DOHH2 (cell line): ENCODE results near the gene COL8A1.

Source experiments
- H3F3A ChIP-seq: fragments of 200-600 bp; sonication (generic), shearing (Covaris generic); 2 replicates; pipeline ENCODE4 v1.6.0; 2016; ENCODE audit warnings: antibody characterized with exemption, mild to moderate bottlenecking; ENCODE audit not compliant: control insufficient read depth, insufficient read depth
- H3K27ac ChIP-seq: fragments of 200-600 bp; sonication (generic); 2 replicates; pipeline ENCODE4 v1.5.1; 2014; ENCODE audit warnings: low read depth, mild to moderate bottlenecking, low read length, moderate library complexity
- H3K27me3 ChIP-seq: fragments of 200-600 bp; sonication (generic); 2 replicates; pipeline ENCODE4 v1.6.1; 2014; ENCODE audit warnings: mild to moderate bottlenecking, low read length, mixed read lengths; ENCODE audit not compliant: control insufficient read depth
- H3K36me3 ChIP-seq: fragments of 200-600 bp; sonication (generic); 2 replicates; pipeline ENCODE4 v1.6.1; 2014; ENCODE audit warnings: mild to moderate bottlenecking, low read length, moderate library complexity, mixed read lengths; ENCODE audit not compliant: control insufficient read depth
- H3K4me1 ChIP-seq: fragments of 200-600 bp; sonication (generic); 2 replicates; pipeline ENCODE4 v1.6.1; 2014; ENCODE audit warnings: mild to moderate bottlenecking, low read length, mixed read lengths; ENCODE audit not compliant: control insufficient read depth
- H3K4me2 ChIP-seq: fragments of 200-600 bp; sonication (generic); 2 replicates; pipeline ENCODE4 v1.6.0; 2014; ENCODE audit warnings: mild to moderate bottlenecking, low read length, moderate library complexity
- H3K4me3 ChIP-seq: fragments of 200-600 bp; sonication (generic); 2 replicates; pipeline ENCODE4 v1.5.1; 2014; ENCODE audit warnings: mild to moderate bottlenecking, low read length, mixed read lengths
- H3K79me2 ChIP-seq: fragments of 200-600 bp; sonication (generic); 2 replicates; pipeline ENCODE4 v1.6.1; 2014; ENCODE audit warnings: mild to moderate bottlenecking, low read length, mixed read lengths; ENCODE audit not compliant: control insufficient read depth
- H3K9me2 ChIP-seq: fragments of 200-600 bp; sonication (generic); replicated peaks from 2 replicates; pipeline ENCODE4 v1.6.1; 2014; ENCODE audit warnings: mild to moderate bottlenecking, low read length, mixed read lengths; ENCODE audit not compliant: control insufficient read depth
- H3K9me3 ChIP-seq: fragments of 200-600 bp; sonication (generic); 2 replicates; pipeline ENCODE4 v1.6.1; 2014; ENCODE audit warnings: antibody characterized with exemption, low read length, mixed read lengths; ENCODE audit not compliant: control insufficient read depth, insufficient read depth
- H4K20me1 ChIP-seq: fragments of 200-600 bp; sonication (generic); 2 replicates; pipeline ENCODE4 v1.6.0; 2014; ENCODE audit warnings: low read depth, mild to moderate bottlenecking, antibody characterized with exemption, low read length, moderate library complexity; ENCODE audit not compliant: control insufficient read depth, insufficient read depth
- EZH2phosphoT487 ChIP-seq: fragments of 200-600 bp; sonication (generic); IDR thresholded peaks from 2 replicates; pipeline ENCODE4 v1.6.1; 2017; ENCODE audit warnings: borderline replicate concordance, mild to moderate bottlenecking, antibody characterized with exemption, low read length, moderate library complexity, mixed read lengths
- TF ChIP-seq, protein P1 (sequence below): fragments of 200-600 bp; sonication (generic); IDR thresholded peaks from one replicate; pipeline ENCODE4 v1.5.1; 2014; ENCODE audit warnings: antibody characterized with exemption, mild to moderate bottlenecking, low read depth, low read length; ENCODE audit not compliant: poor library complexity, severe bottlenecking

COL8A1 gene

DNA sequence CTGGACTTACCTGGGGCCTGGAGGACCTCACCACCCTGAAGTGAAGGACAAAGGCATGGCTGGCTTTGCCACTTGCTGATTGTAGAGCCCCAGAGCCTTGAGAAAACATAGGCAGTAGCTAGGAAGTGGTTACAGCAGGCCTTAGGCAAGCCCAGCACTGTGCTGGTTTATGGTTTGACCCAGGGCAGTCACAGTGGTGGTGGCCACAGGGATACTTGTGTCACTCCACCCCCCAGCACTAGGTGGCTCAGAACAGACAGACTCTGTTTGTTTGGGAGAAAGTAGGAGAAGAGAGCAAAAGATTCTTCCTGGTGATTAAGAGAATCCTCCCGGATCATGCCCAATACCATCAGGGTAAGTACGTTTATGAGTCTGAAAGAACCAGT lies 13.2 kb upstream of the COL8A1 start:
- Histone ChIP-seq H3K9me2 (no peaks in the 10 kb centered on the region), H3K79me2 (no peaks in the 10 kb centered on the region), H3K4me1 (no peaks in the 10 kb centered on the region), H3K4me2 (no peak overlapping the region), H3K36me3 (no peaks in the 10 kb centered on the region), H4K20me1 (no peaks in the 10 kb centered on the region), H3K27ac (no peak overlapping the region), H3F3A (no peaks in the 10 kb centered on the region), H3K27me3 (no peaks in the 10 kb centered on the region), H3K9me3 (no peaks in the 10 kb centered on the region), H3K4me3 (no peak overlapping the region)
- TF ChIP-seq EZH2phosphoT487 = no peak
- TF ChIP-seq, protein P1, sequence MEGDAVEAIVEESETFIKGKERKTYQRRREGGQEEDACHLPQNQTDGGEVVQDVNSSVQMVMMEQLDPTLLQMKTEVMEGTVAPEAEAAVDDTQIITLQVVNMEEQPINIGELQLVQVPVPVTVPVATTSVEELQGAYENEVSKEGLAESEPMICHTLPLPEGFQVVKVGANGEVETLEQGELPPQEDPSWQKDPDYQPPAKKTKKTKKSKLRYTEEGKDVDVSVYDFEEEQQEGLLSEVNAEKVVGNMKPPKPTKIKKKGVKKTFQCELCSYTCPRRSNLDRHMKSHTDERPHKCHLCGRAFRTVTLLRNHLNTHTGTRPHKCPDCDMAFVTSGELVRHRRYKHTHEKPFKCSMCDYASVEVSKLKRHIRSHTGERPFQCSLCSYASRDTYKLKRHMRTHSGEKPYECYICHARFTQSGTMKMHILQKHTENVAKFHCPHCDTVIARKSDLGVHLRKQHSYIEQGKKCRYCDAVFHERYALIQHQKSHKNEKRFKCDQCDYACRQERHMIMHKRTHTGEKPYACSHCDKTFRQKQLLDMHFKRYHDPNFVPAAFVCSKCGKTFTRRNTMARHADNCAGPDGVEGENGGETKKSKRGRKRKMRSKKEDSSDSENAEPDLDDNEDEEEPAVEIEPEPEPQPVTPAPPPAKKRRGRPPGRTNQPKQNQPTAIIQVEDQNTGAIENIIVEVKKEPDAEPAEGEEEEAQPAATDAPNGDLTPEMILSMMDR = no peak

DNA sequence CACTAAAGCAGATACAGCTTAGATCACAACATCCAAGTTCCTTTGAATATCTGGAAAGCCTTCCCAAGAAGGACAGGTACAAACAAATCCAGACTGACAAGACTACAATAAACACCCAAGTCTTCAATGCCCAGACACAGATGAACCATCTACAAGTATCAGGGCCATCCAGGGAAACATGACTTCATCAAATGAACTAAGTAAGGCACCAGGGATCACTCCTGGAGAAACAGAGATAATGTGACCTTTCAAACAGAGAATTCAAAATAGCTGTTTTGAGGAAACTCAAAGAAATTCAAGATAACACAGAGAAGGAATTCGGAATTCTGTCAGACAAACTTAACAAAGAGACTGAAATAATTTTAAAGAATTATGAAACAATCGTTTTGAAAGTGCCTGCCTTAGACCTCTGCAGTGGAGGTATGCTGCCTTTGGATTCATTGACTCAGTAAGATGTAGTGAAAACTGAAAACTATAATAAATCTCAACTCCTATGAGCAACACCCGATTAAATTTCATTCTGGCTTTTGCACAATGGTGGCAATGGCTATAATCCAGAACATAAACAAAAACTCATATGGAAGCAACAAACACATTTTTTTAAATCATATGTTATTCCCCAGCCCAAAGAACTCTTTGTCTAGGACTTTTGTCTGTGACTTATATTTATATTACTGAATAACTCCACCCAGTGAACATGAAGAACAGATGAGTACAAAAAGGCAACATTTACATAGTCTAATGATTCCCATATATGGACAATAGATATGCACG lies 12.6 kb upstream of the COL8A1 start:
- H3K4me1 ChIP-seq = no peaks in the 10 kb centered on the region
- no peak overlapping the region for H3K4me2 ChIP-seq
- H3F3A ChIP-seq = no peaks in the 10 kb centered on the region
- H3K4me3 ChIP-seq = no peak overlapping the region
- H3K27me3 ChIP-seq = no peaks in the 10 kb centered on the region
- H4K20me1 ChIP-seq = no peaks in the 10 kb centered on the region
- TF ChIP-seq, protein P1 = no peak
- no peak for TF ChIP-seq EZH2phosphoT487
- no peak overlapping the region for H3K27ac ChIP-seq
- H3K9me2 ChIP-seq = no peaks in the 10 kb centered on the region
- H3K36me3 ChIP-seq = no peaks in the 10 kb centered on the region
- no peaks in the 10 kb centered on the region for H3K9me3 ChIP-seq
- no peaks in the 10 kb centered on the region for H3K79me2 ChIP-seq

DNA sequence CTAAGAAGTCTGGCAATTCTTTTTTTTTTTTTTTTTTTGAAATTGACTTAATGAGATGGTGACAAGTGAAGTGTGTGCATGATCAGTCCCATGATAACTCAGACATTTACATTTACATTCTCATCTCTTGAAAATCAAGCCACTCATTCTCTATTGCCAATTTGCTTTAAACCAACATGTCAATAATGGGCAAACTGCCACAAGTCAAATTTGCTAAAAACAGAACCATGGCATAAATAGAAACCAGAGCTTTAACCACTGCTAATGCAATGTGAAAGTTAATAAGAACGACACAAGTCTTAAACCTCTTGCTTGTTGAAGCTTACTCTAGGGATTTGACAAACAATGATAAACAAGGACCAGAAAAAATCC lies 12.0 kb upstream of the COL8A1 start:
- Histone ChIP-seq H3K4me2 (no peak overlapping the region), H3K4me1 (no peaks in the 10 kb centered on the region), H3K27me3 (no peaks in the 10 kb centered on the region), H3K9me3 (no peaks in the 10 kb centered on the region), H4K20me1 (no peaks in the 10 kb centered on the region), H3K9me2 (no peaks in the 10 kb centered on the region), H3K79me2 (no peaks in the 10 kb centered on the region), H3K4me3 (no peak overlapping the region), H3K27ac (no peak overlapping the region), H3F3A (no peaks in the 10 kb centered on the region), H3K36me3 (no peaks in the 10 kb centered on the region)
- no peak for TF ChIP-seq EZH2phosphoT487
- TF ChIP-seq, protein P1 = no peak
